COLO668 (cell line): Measurements from ENCODE around the gene IFNL1.
"Not testable (repeated sequence)": the region's sequence is repeated elsewhere in the genome, so short reads cannot be mapped to it uniquely, and the experiment has no call there.

Source experiments
- DNase-seq: peaks from one replicate; lab custom pipeline; 2025; ENCODE audit not compliant: unreplicated experiment; lab: John Stamatoyannopoulos, UW

The IFNL1 gene

GRCh38 chr19:39296055-39296645 lies at the start of gene IFNL1:
IFNL1 (plus strand) TSS chr19:39296407; CDS start chr19:39296422, 15 bp downstream.
- DNase-seq, result no peak

DNA sequence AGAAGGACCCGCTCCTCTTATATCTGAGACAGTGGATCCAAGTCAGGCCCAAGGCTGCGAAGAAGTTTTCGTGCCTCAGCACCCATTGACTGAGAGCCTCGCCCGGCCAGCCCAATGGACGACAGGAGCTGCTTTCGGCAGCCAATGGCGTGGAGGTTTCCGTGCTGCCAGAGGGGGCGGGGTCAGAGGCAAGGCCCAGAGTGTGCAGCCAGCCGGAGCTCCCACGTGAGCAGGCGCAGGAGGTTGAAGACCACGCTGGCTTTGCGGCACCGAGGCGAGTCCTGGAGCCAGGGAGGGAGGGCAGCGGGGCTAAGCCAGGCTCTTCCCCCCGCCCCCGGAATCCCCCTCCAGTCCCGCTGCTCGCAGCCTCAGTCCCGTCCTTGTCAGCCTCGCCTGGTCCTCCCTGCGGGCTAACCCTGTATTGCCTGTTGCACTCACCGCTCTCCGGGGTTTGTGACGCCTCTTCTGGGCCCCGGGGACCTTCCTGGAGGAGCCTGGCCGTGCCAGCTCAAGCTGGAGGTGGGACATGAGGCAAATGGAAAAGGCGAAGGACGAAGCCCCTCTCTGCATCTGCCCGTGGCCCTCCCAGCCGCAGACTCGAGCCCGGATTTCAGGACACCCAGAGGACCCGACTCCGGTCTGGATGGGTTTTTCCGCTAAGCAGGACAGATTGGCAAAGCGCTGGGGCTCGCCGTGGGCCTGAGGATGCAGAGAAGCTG lies 49.1 kb upstream of the IFNL1 start:
- no peak for DNase-seq

- no peak for DNase-seq
Observed at GRCh38 chr19:39247701-39248664, 48.2 kb upstream of the IFNL1 start.

DNA sequence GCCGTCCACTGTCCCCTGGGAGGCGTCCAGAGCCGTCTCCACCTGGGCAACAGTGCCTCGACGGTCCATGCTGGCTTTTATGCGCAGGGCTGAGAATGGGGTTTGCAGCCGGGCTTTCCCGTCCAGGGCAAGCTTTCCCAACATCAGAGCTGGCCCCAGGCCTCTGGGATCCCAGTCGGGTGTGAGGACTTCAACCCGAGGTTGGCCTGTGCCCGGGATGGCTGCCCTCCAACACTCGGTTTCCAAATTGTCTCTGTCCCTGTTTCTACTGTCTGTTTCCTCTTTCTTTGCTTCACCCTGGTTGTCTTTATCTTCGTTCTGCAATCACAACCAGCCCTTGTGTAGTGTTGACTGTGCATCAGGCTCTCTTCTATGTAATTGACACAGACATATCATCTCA lies 47.4 kb upstream of the IFNL1 start, which contains the start of gene IFNL4:
IFNL4 (minus strand) TSS at position 51 of the 400 bp plus-strand sequence.
- no peak for DNase-seq

DNA sequence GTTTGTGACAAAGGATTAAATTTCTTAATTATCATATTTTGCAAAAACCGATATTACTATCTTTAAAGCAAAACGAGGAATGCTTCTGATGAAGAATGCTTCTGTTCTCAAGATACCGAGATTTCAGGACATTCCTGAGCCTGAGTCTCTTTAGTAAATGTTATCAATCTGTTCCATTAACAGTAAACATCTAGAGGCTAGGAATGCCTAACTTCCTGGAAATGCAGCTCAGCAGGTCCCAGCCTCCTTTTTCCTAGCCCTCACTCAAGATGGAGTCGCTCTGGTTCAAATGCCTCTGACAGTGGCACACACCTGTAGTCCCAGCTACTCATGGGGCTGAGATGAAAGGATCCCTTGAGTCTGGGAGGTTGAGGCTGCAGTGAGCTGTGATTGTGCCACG lies 45.1 kb upstream of the IFNL1 start:
- no peak for DNase-seq

DNA sequence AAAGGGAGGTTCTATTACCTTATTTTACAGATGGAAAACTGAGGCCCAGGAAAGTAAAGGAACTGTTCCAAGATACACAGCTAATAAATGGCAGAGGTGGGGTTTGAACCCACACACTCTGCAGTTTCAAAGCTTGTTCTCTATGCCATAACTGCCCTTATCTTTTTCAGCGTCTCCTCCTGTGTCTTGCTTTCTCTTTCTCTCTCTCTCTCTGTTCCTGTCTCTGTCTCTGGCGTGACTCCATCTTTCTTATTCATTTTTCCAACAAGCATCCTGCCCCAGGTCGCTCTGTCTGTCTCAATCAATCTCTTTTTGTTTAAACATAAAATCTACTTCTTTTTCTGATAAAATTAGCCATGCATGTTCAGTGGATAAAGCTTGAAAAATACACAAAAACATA lies 44.4 kb upstream of the IFNL1 start:
- DNase-seq, result no peak

DNA sequence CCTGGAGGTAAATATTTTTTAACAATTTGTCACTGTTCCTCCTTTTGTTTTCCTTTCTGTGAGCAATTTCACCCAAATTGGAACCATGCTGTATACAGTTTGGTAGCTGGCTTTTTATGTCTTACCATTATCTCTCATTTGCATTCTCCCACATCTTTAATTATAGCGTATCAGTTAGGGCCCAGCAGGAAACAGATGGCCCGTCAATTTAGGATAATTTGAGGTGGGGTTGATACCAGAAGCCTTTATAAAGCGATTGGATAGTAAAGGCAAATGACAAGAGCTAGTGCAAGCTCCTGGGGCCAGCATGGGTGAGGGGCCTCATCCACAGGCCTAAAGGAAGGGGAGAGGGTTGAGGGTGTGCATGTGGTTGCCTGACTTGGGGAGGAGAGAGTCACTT lies 43.7 kb upstream of the IFNL1 start:
- DNase-seq, result no peak

DNA sequence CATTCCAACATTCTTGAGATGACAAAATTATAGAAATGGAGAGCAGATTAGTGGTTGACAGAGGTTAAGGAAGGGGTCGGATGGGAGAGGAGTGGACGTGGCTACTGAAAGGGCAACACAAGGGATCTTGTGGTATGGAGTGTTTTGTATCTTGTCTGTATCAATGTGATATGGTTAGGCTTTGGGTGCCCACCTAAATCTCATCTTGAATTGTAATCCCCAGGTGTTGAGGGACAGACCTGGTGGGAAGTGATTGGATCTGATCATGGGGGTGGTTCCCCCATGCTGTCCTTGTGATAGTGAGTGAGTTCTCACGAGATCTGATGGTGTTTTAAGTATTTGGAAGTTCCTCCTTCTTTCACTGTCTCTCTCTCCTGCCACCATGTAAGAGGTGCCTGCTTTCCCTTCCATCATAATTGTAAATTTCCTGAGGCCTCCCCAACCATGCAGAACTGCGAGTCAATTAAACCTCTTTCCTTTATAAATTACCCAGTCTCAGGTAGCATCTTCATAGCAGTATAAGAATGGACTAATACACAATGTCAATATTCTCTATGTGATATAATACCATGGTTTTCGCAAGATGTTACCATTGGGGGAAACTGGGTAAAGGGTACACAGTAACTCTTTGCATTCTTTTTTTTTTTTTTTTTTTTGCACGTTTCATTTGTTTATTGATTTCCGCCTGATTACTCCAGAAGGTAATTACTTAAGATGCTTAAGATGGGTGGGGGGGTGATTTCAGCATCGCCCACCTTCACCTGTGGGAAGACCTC lies 42.6 kb upstream of the IFNL1 start:
- DNase-seq, result no peak

GRCh38 chr19:39254531-39255345 lies 41.5 kb upstream of the IFNL1 start:
- DNase-seq, result no peak

GRCh38 chr19:39257227-39257626 lies 39.0 kb upstream of the IFNL1 start:
- DNase-seq, result no peak

DNA sequence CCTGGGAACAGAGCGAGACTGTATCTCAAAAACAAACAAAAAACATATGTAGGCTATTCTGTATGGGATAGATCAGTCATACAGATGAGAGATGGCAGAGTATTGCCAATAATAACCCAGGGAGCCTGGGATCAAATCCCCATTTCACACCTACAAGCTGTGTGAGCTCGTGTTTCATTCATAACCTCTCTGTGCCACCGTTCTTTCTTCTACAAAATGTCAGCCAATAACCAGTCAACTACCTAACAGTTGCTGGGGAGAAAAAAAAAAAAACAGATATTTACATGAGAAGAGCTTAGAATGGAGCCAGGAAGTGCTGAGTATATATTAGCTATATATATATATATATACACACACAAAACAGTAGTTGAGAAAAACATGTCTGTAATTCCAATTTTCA lies 34.5 kb upstream of the IFNL1 start:
- no peak for DNase-seq

DNA sequence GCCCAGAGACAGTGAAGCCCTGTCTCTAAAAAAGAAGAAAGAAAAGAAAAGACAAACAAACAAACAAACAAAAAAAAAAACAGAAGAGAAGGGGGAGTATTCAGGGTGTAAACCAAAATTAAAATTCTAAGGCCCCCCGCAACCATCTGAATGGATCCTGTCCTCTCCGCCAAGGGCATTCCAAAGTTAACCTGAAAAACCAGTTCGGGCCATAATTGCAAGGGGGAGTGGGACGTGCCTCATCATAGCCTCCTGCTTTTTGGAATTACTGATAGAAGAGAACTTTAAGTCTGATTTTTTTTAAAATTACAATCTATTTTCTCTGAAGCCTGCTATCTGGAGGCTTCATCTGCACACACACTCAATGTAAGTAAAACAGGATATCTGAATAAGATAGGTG lies 33.7 kb upstream of the IFNL1 start:
- no peak for DNase-seq

GRCh38 chr19:39263912-39264305 lies 32.3 kb upstream of the IFNL1 start:
- no peak for DNase-seq

DNA sequence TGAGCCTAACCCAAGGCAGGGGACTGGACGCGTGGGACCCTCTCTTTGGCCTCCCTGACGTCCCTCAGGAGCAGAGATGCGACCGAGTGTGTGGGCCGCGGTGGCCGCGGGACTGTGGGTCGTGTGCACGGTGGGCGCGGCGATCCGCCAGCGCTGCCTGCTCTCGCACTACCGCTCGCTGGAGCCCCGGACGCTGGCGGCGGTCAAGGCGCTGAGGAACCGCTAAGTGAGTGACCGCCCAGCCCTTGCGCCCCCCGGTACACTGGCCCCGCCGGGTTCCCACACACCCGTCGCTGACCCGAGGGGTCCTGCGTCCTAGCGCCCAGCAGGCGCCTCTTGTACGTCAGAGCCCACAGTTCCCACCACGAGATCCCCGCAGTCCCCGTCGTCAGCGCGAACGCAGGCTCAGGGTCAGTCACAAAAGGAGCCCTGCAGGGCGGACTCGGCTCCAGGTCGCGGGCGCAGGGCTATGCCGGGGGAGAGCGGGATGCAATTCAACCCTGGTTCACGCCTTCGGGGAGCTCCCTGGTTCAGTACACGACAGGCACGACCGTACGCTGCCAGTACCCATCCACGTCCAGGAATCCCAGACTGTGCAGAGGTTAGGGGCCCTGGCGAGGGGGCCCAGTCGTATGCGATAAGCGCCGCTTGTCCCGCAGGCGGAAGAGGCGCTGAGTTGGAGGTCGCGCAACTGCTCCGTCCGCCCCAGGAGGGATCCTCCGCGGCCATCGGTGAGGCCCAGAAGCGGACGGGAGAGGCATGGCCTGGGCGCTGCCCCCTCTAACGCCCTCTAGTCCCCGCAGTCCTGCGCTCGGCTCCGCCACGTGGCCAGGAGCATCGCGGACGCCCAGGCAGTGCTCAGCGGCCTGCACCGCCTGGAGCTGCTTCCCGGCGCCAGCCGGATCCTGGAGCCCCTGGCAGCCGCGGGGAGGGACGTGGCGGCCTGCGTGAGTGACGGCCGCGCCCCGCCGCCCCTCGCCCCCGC lies 31.6 kb upstream of the IFNL1 start:
- DNase-seq, result no peak

GRCh38 chr19:39265321-39265916 lies 30.8 kb upstream of the IFNL1 start:
- DNase-seq, result no peak

- DNase-seq, result not testable (repeated sequence)
Observed at GRCh38 chr19:39268085-39268484, 28.1 kb upstream of the IFNL1 start, which contains the start of gene IFNL2. IFNL2 (plus strand) TSS chr19:39268396; CDS start chr19:39268569, 173 bp downstream.

DNA sequence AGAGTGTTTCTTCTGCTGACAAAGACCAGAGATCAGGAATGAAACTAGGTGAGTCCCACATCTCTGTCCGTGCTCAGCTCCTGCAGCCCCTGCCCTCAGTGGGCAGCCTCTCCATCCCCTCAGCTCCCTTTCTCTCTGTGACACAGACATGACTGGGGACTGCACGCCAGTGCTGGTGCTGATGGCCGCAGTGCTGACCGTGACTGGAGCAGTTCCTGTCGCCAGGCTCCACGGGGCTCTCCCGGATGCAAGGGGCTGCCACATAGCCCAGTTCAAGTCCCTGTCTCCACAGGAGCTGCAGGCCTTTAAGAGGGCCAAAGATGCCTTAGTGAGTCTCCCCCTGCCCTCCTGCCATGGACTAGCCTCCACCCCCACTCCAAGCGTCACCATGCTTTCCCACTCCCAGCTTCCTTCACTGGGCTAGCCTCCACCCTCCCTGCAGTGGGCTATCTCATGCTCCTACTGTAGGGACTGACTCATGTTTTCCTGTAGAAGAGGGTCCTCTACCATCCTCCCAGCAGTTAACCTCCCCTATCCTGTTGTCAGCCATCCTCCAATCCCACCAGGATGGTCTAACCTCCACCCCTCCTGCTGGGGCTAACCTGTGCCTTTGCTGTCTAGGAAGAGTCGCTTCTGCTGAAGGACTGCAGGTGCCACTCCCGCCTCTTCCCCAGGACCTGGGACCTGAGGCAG lies 27.5 kb upstream of the IFNL1 start:
- DNase-seq, result not testable (repeated sequence)

- DNase-seq, result not testable (repeated sequence)
Observed at GRCh38 chr19:39269369-39269768, 26.8 kb upstream of the IFNL1 start.
